ENCODE data around the gene FMOD. TPM values are rescaled to one million over a fixed set of nuclear protein-coding genes. Genes with fewer than 3 reads are reported as not detected.

The FMOD gene
- polyA plus RNA-seq, 1 experiment: 18.0 TPM

- ChIA-PET CTCF (interaction anchor here (0.9 to 9.7 kb wide), 8 partner anchors 8 to 351 kb away, joined by 3 to 132 read pairs (median 4); no protein-coding TSS in a partner anchor), POLR2A (no interaction called here)
- H3K27me3 ChIP-seq (ENCODE audit: control insufficient read depth, insufficient read depth, low read length): peaks cover 12% of the 10 kb centered on the region
- no peaks in the 10 kb centered on the region for H3K36me3 ChIP-seq (ENCODE audit: control insufficient read depth, insufficient read depth, low read length)
- DNase-seq (ENCODE audit: low read depth): no peak
- no peak overlapping the region for H3K4me3 ChIP-seq (ENCODE audit: low read depth, low read length)
- TF ChIP-seq CTCF (IDR thresholded peaks at IDR 0.05; ENCODE audit: insufficient read depth, low read depth, low read length): no peak
Measured at GRCh38 chr1:203349773-203350524, 973 bp downstream of the FMOD start.

GRCh38 chr1:203349166-203349565, 1.8 kb downstream of the FMOD start:
- DNase-seq (ENCODE audit: low read depth): no peak
- CTCF ChIA-PET: interaction anchor here (1.1 to 18.1 kb wide), 7 partner anchors 8 to 139 kb away, joined by 3 to 484 read pairs (median 18); no protein-coding TSS in a partner anchor
- POLR2A ChIA-PET: no interaction called here
- no peak overlapping the region for H3K4me3 ChIP-seq (ENCODE audit: low read depth, low read length)
- H3K27me3 ChIP-seq (ENCODE audit: control insufficient read depth, insufficient read depth, low read length): peaks cover 12% of the 10 kb centered on the region
- H3K36me3 ChIP-seq (ENCODE audit: control insufficient read depth, insufficient read depth, low read length): no peaks in the 10 kb centered on the region
- TF ChIP-seq CTCF (IDR thresholded peaks at IDR 0.05; ENCODE audit: insufficient read depth, low read depth, low read length): no peak

GRCh38 chr1:203346769-203347102, 4.2 kb downstream of the FMOD start:
- CTCF ChIA-PET: interaction anchor here (1.0 to 18.1 kb wide), 11 partner anchors 10 to 142 kb away, joined by 3 to 484 read pairs (median 6); no protein-coding TSS in a partner anchor

GRCh38 chr1:203346060-203346768, 4.7 kb downstream of the FMOD start:
- CTCF ChIA-PET: interaction anchor here (0.6 to 18.1 kb wide), 12 partner anchors 10 to 191 kb away, joined by 3 to 484 read pairs (median 5); no protein-coding TSS in a partner anchor
- POLR2A ChIA-PET: no interaction called here
- no peak for DNase-seq (ENCODE audit: low read depth)
- Histone ChIP-seq H3K4me3 (ENCODE audit: low read depth, low read length) (no peak overlapping the region), H3K36me3 (ENCODE audit: control insufficient read depth, insufficient read depth, low read length) (no peaks in the 10 kb centered on the region), H3K27me3 (ENCODE audit: control insufficient read depth, insufficient read depth, low read length) (peaks cover 19% of the 10 kb centered on the region)
- no peak for TF ChIP-seq CTCF (IDR thresholded peaks at IDR 0.05; ENCODE audit: insufficient read depth, low read depth, low read length)

More at GRCh38 chr1:203346769-203347102, 4.2 kb downstream of the FMOD start:
- Histone ChIP-seq H3K4me3 (ENCODE audit: low read depth, low read length) (no peak overlapping the region), H3K27me3 (ENCODE audit: control insufficient read depth, insufficient read depth, low read length) (peaks cover 15% of the 10 kb centered on the region), H3K36me3 (ENCODE audit: control insufficient read depth, insufficient read depth, low read length) (no peaks in the 10 kb centered on the region)
- POLR2A ChIA-PET: no interaction called here
- no peak for TF ChIP-seq CTCF (IDR thresholded peaks at IDR 0.05; ENCODE audit: insufficient read depth, low read depth, low read length)
- DNase-seq (ENCODE audit: low read depth): no peak

Data from BJ (cell line).